Tongue (tissue), 2 donors: ENCODE data around the gene RERE. TPM values are rescaled to one million over a fixed set of nuclear protein-coding genes. Genes with fewer than 3 reads are reported as not detected.
"Not testable (repeated sequence)": the region's sequence is repeated elsewhere in the genome, so short reads cannot be mapped to it uniquely, and the experiment has no call there.

ENCODE experiments used
- DNase-seq: peaks from one replicate; pipeline ENCODE4 v3.0.0-alpha.2; 2015
- total RNA-seq: library from RNA; depleted of rRNA; stranded (reverse); fragments of >200 nt; gene quantifications from one replicate; pipeline ENCODE4 v1.2.3, GENCODE V29; 2014

RERE gene
- total RNA-seq, 1 donor from 2014 or later = 76.5 TPM

GRCh38 chr1:8633741-8634501, 183.5 kb downstream of the RERE start:
- no peak for DNase-seq

DNA sequence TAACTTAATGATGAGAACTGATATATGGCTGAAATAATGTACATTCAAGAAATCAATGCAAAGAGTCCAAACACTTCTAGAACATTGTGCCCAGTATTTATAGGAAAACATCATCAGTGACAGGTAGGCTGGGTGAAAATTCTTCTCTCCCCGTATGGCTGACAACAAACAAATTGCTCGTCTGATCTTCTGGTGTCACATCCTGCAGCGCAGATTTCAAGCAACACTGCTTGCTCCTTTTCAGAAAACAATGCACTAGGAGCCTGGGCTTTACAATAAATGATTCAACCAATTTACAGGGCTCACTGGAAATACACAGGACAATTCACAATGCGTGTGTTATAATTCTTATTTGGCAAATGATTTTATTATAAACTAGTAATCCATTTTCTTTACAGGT, 185.3 kb downstream of the RERE start:
- DNase-seq = no peak

DNA sequence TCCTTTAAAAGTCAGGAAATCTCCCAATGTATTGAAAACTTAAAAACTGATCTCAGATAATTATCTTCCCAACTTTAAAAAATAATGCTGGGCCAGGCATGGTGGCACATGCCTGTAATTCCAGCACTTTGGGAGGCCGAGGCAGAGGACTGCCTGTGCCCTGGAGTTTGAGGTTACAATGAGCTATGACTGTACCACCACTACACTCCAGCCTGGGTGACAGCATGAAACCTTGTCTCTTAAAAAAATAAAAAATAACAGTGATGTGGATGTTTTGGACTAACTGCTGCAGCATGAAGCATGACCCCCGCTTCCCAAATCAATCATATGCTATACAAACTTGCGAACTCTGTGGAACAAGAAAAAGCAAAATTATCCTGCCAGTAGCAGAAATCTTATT, 186.3 kb downstream of the RERE start:
- DNase-seq = no peak

DNA sequence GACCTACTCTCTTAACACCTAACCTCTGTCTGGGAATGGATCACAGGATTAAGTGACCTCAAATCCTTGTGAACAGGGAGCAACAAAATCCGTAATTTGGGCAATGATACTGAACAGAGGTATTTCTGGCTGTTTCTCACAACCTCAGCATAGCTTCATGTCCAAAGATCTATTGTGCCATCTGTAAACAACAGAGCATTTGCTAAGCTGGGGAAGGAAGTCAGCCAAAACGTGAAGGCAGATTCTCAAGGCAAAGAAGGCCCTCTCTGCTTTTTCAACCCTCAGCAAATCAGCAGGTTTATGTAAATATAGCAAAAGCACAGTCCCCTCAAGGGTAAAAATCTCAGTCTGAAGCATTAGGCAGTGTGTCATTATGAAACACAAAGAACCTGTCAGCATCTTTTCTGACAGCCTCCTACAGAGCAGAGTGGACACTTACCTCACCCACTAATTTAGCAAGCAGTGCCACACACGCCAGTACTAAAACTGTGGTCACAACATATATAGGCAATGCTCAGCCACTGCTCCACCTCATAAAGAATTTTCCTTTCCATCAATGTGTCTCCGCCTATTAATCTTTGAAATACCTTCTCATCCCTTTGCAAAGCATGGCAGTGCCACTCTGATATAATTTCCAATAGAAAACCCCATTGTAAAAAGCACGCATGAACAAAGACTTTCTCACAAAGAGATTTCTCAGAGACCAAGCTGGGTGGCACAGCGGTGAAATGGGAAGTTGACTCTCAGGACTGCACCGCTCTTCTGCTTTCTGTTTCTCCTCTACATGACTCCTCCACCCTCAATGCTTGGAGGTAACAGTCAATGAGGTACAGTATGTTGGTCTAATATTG, 188.0 kb downstream of the RERE start:
- DNase-seq = peak; percentile 25

DNA sequence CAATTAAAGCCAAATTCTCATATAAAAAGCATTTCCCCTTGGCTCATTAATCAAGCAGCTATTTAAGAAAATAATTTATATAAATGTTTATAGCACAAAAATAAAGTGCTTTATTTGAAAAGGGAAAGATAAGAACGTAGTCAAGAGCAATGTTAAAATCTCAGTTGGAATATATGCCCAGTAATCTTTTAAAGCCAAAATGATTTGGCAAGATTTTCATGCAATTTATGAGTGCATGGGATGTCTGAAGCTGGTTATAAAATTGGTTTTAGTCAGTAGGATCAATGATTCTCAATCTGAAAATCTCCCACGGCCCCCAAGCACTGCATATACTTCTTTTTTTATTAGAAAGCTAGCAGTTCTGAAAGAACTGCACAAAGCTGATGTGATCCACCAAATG, 188.8 kb downstream of the RERE start:
- no peak for DNase-seq

DNA sequence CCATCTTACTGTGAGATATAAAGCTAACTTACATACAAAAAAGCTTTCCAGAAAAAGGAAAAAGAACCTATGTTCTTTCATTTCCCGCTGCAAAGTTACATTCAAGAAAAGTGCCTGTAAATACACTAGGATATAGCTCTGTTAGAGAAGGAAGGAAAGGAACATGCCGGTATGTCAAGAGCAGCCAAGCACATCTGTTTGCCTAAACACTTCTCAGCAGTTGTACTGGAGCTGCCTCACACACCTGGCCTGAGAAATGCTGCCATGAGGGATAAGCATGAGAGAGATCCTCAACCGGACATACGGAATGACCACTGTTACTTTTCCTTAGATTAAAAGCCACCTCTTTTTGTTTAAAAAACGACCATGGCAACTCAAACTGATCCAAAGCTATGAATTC, 189.7 kb downstream of the RERE start:
- peak; percentile 56 for DNase-seq

- no peak for DNase-seq
Measured at GRCh38 chr1:8625981-8626898, 191.2 kb downstream of the RERE start.

DNA sequence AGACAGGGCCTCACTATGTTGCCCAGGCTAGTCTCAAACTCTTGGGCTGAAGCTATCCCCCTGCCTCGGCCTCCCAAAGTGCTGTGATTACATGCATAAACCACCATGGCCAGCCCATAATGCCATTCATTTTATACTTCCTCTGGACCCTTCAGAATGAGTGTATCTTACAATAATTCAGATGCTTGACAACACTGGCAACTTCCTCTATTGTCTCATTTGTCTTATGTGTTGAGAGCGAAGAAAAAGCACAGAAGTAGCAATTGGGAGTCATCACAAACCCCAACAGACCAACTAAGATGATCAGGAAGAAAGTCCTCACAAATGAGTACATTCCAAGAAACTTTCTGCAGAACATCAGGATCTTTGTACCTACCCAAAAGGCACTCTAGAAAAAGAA, 191.9 kb downstream of the RERE start:
- DNase-seq = no peak

GRCh38 chr1:8623651-8624192, 193.7 kb downstream of the RERE start:
- DNase-seq = not testable (repeated sequence)

- DNase-seq = not testable (repeated sequence)
Measured at GRCh38 chr1:8621785-8622348, 195.6 kb downstream of the RERE start.

DNA sequence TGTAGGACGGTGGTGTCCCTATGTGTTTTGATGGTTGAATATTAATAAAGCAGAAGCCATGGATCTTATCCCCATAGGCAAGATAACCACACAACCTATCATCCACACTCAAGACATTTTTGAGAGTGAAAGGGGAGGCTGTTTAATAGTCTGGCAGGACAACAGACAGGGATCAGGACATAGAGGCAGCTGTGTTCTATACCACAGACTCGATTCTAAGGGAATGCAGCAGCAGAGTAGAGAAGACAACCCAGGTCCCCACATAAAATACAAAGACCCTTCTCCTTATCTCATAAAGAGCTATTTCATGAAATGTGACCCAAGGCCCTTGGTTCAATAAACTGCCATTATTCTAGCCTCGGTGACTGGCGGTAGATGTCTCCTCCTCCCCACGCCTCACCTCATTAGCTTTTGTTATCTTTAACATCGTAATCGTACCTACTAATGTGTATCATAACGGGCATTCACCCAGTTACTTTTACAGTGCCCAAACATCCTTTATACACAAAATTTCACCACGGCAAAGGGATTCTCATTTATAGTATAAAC, 196.3 kb downstream of the RERE start:
- DNase-seq = not testable (repeated sequence)

- DNase-seq = not testable (repeated sequence)
Measured at GRCh38 chr1:8619917-8620502, 197.4 kb downstream of the RERE start.

- not testable (repeated sequence) for DNase-seq
Measured at GRCh38 chr1:8619419-8619818, 198.0 kb downstream of the RERE start.

GRCh38 chr1:8616791-8617190, 200.6 kb downstream of the RERE start:
- not testable (repeated sequence) for DNase-seq

GRCh38 chr1:8611634-8612515, 205.6 kb downstream of the RERE start:
- DNase-seq = peak; percentile 45

GRCh38 chr1:8607906-8608305, 209.5 kb downstream of the RERE start:
- no peak for DNase-seq

DNA sequence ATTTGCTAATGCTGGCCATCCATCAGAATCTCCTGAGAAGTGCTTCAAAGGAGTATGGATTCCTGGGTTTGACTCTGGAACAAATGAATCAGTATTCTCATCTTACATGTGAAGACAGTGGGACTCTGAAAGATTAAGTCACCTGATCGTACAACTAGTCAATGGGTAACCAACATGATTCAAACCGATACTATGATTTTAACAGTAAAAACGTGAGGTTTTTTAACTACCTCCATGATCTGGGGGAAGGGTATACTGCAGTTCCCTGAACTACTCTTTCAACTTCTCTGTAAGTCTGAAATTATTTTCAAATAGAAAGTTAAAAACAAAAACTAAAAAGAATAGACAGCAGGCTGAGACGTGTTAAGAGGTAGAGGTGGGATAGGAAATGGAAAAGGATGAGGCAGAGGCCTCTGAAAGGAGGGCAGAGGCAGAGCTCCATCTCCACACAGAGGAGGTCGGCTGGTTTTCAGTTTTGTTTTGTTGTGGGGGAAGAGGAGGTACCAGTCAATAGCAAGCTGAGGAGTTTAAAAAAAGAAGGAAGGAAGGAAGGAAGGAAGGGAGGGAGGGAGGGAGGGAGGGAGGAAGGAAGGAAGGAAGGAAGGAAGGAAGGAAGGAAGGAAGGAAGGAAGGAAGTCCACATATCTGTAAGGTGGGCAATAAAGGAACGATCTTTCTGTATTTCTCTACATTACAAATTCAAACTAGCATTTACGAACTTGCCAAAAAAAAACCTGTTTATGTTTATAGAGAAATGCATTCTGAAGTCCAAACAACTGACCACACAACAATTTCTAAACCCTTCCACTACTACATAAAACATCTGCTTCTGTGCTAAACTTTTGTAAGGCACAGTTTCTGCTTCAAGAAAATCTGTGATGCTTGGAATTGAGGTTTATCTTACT, 213.1 kb downstream of the RERE start:
- DNase-seq = no peak

DNA sequence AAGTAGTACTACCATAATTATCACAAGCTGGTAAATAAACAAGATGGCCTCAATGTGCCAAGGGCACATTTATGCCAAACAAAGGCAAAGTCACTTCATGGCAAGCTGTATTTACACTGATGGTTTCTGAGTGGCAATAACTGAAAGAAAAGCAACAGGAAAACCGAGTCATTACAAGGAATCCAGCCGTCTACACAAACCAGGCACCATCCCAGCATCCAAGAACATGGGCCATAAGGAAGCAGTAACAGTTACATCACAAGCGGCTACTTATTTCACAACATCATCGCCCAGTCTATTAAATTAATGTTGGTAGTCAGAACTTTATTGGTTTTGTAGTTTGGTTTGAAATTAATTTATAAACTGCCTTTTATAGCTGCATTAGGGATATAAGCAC, 214.2 kb downstream of the RERE start:
- no peak for DNase-seq
